ENCODE results near the gene SELPLG. TPM values are rescaled to one million over a fixed set of nuclear protein-coding genes. Genes with fewer than 3 reads are reported as not detected.

SELPLG gene
- total and polyA plus RNA-seq, 3 donors from 2014 or later = 1.1 to 10.4 (median 2.7) TPM

- peak overlapping the region in 1 of 2 donors; percentile 36 for H3K27ac ChIP-seq
- intact Hi-C loops (cut with DNase I; ENCODE audit: low total_unique reads) = no loop called here
- TF ChIP-seq CTCF (IDR thresholded peaks at IDR 0.05) (no peak), POLR2A (IDR thresholded peaks at IDR 0.05) (no peak)
- no peaks in the 10 kb centered on the region for H3K9me3 ChIP-seq
- no peaks in the 10 kb centered on the region for H3K36me3 ChIP-seq (ENCODE audit: low read depth, missing control alignments)
- WGBS, 2 donors = 49 to 55% methylated on average over 12 to 21 of the region's 21 CpGs
- no peaks in the 10 kb centered on the region for H3K27me3 ChIP-seq
- peak; percentile 88 for DNase-seq
- H3K4me1 ChIP-seq = peaks cover 10% of the 10 kb centered on the region
- no peak overlapping the region for H3K4me3 ChIP-seq
These were observed 24.0 kb downstream of the SELPLG start for GRCh38 chr12:108609537-108610335.

- no peaks in the 10 kb centered on the region for H3K9me3 ChIP-seq
- H3K4me3 ChIP-seq = no peak overlapping the region
- DNase-seq = no peak
- H3K27me3 ChIP-seq = no peaks in the 10 kb centered on the region
- H3K27ac ChIP-seq = no peak overlapping the region
- peaks cover 10% of the 10 kb centered on the region for H3K4me1 ChIP-seq
- intact Hi-C loops (cut with DNase I; ENCODE audit: low total_unique reads) = no loop called here
- H3K36me3 ChIP-seq (ENCODE audit: low read depth, missing control alignments) = no peaks in the 10 kb centered on the region
- TF ChIP-seq POLR2A (IDR thresholded peaks at IDR 0.05) (no peak), CTCF (IDR thresholded peaks at IDR 0.05) (no peak)
- WGBS, 2 donors = 77 to 88% methylated on average over 5 of the region's 5 CpGs
These were observed 25.1 kb downstream of the SELPLG start for GRCh38 chr12:108608616-108609015.

GRCh38 chr12:108607981-108608600 lies 25.6 kb downstream of the SELPLG start:
- Histone ChIP-seq H3K27ac (no peak overlapping the region), H3K4me3 (no peak overlapping the region), H3K36me3 (ENCODE audit: low read depth, missing control alignments) (no peaks in the 10 kb centered on the region), H3K27me3 (no peaks in the 10 kb centered on the region), H3K9me3 (no peaks in the 10 kb centered on the region), H3K4me1 (peaks cover 10% of the 10 kb centered on the region)
- TF ChIP-seq POLR2A (IDR thresholded peaks at IDR 0.05) (no peak), CTCF (IDR thresholded peaks at IDR 0.05) (no peak)
- no peak for DNase-seq
- intact Hi-C loops (cut with DNase I; ENCODE audit: low total_unique reads) = no loop called here
- 94 to 95% methylated on average over 10 of the region's 10 CpGs for WGBS, 2 donors

- no peaks in the 10 kb centered on the region for H3K27me3 ChIP-seq
- no peak for DNase-seq
- no peaks in the 10 kb centered on the region for H3K36me3 ChIP-seq (ENCODE audit: low read depth, missing control alignments)
- 93 to 97% methylated on average over 9 of the region's 9 CpGs for WGBS, 2 donors
- TF ChIP-seq CTCF (IDR thresholded peaks at IDR 0.05) = no peak
- no peak for TF ChIP-seq POLR2A (IDR thresholded peaks at IDR 0.05)
- H3K27ac ChIP-seq = no peak overlapping the region
- no peak overlapping the region for H3K4me3 ChIP-seq
- intact Hi-C loops (cut with DNase I; ENCODE audit: low total_unique reads) = no loop called here
- no peaks in the 10 kb centered on the region for H3K9me3 ChIP-seq
- H3K4me1 ChIP-seq = peaks cover 10% of the 10 kb centered on the region
These were observed 27.2 kb downstream of the SELPLG start for GRCh38 chr12:108606492-108606891.

Data from testis (tissue), 3 donors.